HepG2 (cell line): Measurements from ENCODE around the gene CCDC121. TPM values are rescaled to one million over a fixed set of nuclear protein-coding genes. Genes with fewer than 3 reads are reported as not detected.

Source experiments
- ATAC-seq: fragments of 200-7000 bp; cut with Tn5 transposase; 3 replicates; pipeline ENCODE4 v1.9.1; 2020; ENCODE audit warnings: mild to moderate bottlenecking, moderate library complexity
- BruUV-seq: library from RNA; stranded (reverse); fragments of 400-500 nt; replicated peaks from 2 replicates; lab custom pipeline; 2021; lab: Mats Ljungman, UMichigan
- CTCF ChIA-PET: fragments of 300-600 bp; formaldehyde crosslinking; extraction: SDS; loops from one replicate; lab custom pipeline; 2021; ENCODE audit warnings: low total read pairs, inconsistent platforms, low intra/inter-chr PET ratio; lab: Yijun Ruan, JAX
- POLR2A ChIA-PET: fragments of 350-600 bp; sonication (Branson Sonifier 250); formaldehyde crosslinking; loops from one replicate; lab custom pipeline; 2020; ENCODE audit warnings: antibody characterized with exemption, inconsistent platforms; lab: Yijun Ruan, JAX
- DNase-seq: peaks from one replicate; pipeline ENCODE4 v3.0.0-alpha.2; 2015; ENCODE audit warnings: low spot score
- FAIRE-seq: peaks from 3 replicates; lab custom pipeline; 2011; peaks lifted over from hg19 to GRCh38; lab: Jason Lieb, UNC
- H2AFZ ChIP-seq: one replicate; pipeline ENCODE4 v1.6.1; 2011; ENCODE audit warnings: low read length, inconsistent platforms
- H3K27ac ChIP-seq: fragments of 300-600 bp; 3 replicates; pipeline ENCODE4 v1.8.0; 2011; ENCODE audit warnings: mixed run types, mild to moderate bottlenecking, mixed read lengths, low read length, inconsistent platforms; ENCODE audit not compliant: insufficient read depth; ENCODE audit errors: extremely low read length
- H3K27me3 ChIP-seq, 2 experiments: fragments of 200-600 bp in 1 of 2; 2 replicates in 1 of 2; 3 replicates in 1 of 2; pipeline versions ENCODE4 v1.6.0 to v1.8.0; 2011; ENCODE audit warnings: low read length in 2 of 2, mild to moderate bottlenecking in 2 of 2, moderate library complexity in 2 of 2, inconsistent platforms in 1 of 2; ENCODE audit not compliant: insufficient read depth in 2 of 2, control insufficient read depth in 1 of 2
- H3K36me3 ChIP-seq, 2 experiments: fragments of 200-600 bp in 1 of 2; replicated peaks in 1 of 2; 2 replicates in 1 of 2; 3 replicates in 1 of 2; pipeline versions ENCODE4 v1.5.1 to v1.8.0; 2011; ENCODE audit warnings: low read length in 2 of 2, inconsistent platforms in 1 of 2; ENCODE audit not compliant: insufficient read depth in 2 of 2, control insufficient read depth in 1 of 2
- H3K4me1 ChIP-seq: 2 replicates; pipeline ENCODE4 v1.5.1; 2012; ENCODE audit warnings: low read length, inconsistent platforms; ENCODE audit not compliant: insufficient read depth
- H3K4me2 ChIP-seq: 2 replicates; pipeline ENCODE4 v1.6.0; 2011; ENCODE audit warnings: low read depth, low read length, inconsistent platforms
- H3K4me3 ChIP-seq, 3 experiments: fragments of 200-600 bp in 1 of 3; sonication (generic), shearing (Covaris generic) in 1 of 3; replicated peaks in 1 of 3; 2 replicates each; pipeline ENCODE4 v1.5.1; 2011 to 2016; ENCODE audit warnings: low read length in 3 of 3, inconsistent platforms in 2 of 3, low read depth in 2 of 3, mild to moderate bottlenecking in 2 of 3, control low read depth in 1 of 3, mixed read lengths in 1 of 3; ENCODE audit not compliant: insufficient read depth in 1 of 3
- H3K79me2 ChIP-seq: one replicate; pipeline ENCODE4 v1.6.1; 2011; ENCODE audit warnings: low read length, inconsistent platforms; ENCODE audit not compliant: insufficient read depth
- H3K9ac ChIP-seq: 2 replicates; pipeline ENCODE4 v1.6.0; 2011; ENCODE audit warnings: mild to moderate bottlenecking, low read depth, low read length, inconsistent platforms; ENCODE audit not compliant: insufficient read depth
- H3K9me3 ChIP-seq: 2 replicates; pipeline ENCODE4 v1.5.1; 2012; ENCODE audit warnings: mild to moderate bottlenecking, low read length
- H4K20me1 ChIP-seq: 2 replicates; pipeline ENCODE4 v1.6.0; 2011; ENCODE audit warnings: inconsistent platforms, mild to moderate bottlenecking, low read length, moderate library complexity; ENCODE audit not compliant: insufficient read depth
- HMGA1 ChIP-seq: sonication (generic); formaldehyde crosslinking; conservative IDR thresholded peaks from 2 replicates; pipeline ENCODE4 v1.4.0; 2020; ENCODE audit warnings: missing genetic modification reagents
- ISL2 ChIP-seq: sonication (generic); formaldehyde crosslinking; IDR thresholded peaks from 2 replicates; pipeline ENCODE4 v1.5.0; 2020; ENCODE audit warnings: missing genetic modification reagents
- MIER3 ChIP-seq: IDR thresholded peaks from 2 replicates; pipeline ENCODE4 v1.6.1; 2016; ENCODE audit warnings: missing compliant biosample characterization, borderline replicate concordance
- NPAS2 ChIP-seq: sonication (generic); formaldehyde crosslinking; IDR thresholded peaks from 2 replicates; pipeline ENCODE4 v1.8.0; 2022; ENCODE audit warnings: mild to moderate bottlenecking, missing genetic modification reagents, borderline replicate concordance
- POLR2G ChIP-seq: fragments of 200-400 bp; formaldehyde crosslinking; IDR thresholded peaks from 2 replicates; pipeline ENCODE4 v1.6.1; 2018; ENCODE audit warnings: mild to moderate bottlenecking, low read depth, low read length, moderate library complexity
- PRPF4 ChIP-seq: fragments of 200-400 bp; formaldehyde crosslinking; IDR thresholded peaks from 2 replicates; pipeline ENCODE4 v1.6.1; 2016; ENCODE audit warnings: low read length, low read depth; ENCODE audit not compliant: poor library complexity, severe bottlenecking
- RXRA ChIP-seq: sonication (generic); formaldehyde crosslinking; IDR thresholded peaks from 2 replicates; pipeline ENCODE4 v1.5.1; 2020; ENCODE audit warnings: missing genetic modification reagents
- SNAI1 ChIP-seq: sonication (generic); formaldehyde crosslinking; IDR thresholded peaks from 2 replicates; pipeline ENCODE4 v1.5.0; 2020; ENCODE audit warnings: mild to moderate bottlenecking, missing genetic modification reagents, borderline replicate concordance
- ZFY ChIP-seq: sonication (generic); formaldehyde crosslinking; IDR thresholded peaks from 2 replicates; pipeline ENCODE4 v1.4.0; 2020; ENCODE audit warnings: missing genetic modification reagents
- ZMYM3 ChIP-seq: sonication (generic); formaldehyde crosslinking; IDR thresholded peaks from 2 replicates; pipeline ENCODE4 v1.5.1; 2020; ENCODE audit warnings: mild to moderate bottlenecking, missing genetic modification reagents
- ZNF235 ChIP-seq: sonication (generic); formaldehyde crosslinking; IDR thresholded peaks from 2 replicates; pipeline ENCODE4 v1.8.1; 2023; ENCODE audit warnings: mild to moderate bottlenecking, missing genetic modification reagents, borderline replicate concordance
- ZNF724P ChIP-seq: sonication (generic); formaldehyde crosslinking; IDR thresholded peaks from 2 replicates; pipeline ENCODE4 v1.8.0; 2022; ENCODE audit warnings: missing genetic modification reagents, borderline replicate concordance
- ZNF780A ChIP-seq: sonication (generic); formaldehyde crosslinking; IDR thresholded peaks from 2 replicates; pipeline ENCODE4 v1.8.0; 2022; ENCODE audit warnings: mild to moderate bottlenecking, missing genetic modification reagents, moderate library complexity
- ZNF781 ChIP-seq: sonication (generic); formaldehyde crosslinking; IDR thresholded peaks from 2 replicates; pipeline ENCODE4 v1.5.1; 2020; ENCODE audit warnings: borderline replicate concordance, mild to moderate bottlenecking, missing genetic modification reagents; ENCODE audit errors: not compliant biosample characterization
- in situ Hi-C: cut with HindIII; loops from 2 replicates; pipeline ENCODE4 v1.10.0; 2017; ENCODE audit warnings: low pct_unique_long_range_greater_than_20kb; ENCODE audit not compliant: extremely low pct_ligation_motif_present
- intact Hi-C: fragments of 100-400 bp; cut with micrococcal nuclease; formaldehyde crosslinking; loops from one replicate; pipeline ENCODE4 v1.10.0; 2022; ENCODE audit not compliant: unreplicated experiment
- polyA plus RNA-seq, 8 experiments: library from polyadenylated mRNA; depleted of rRNA in 3 of 8; stranded (reverse) in 7 of 8; unstranded in 1 of 8; fragments of >200 nt; fragmentation: Illumina TruSeq in 4 of 8; extraction: Trizol in 4 of 8; gene quantifications; 2 replicates each; pipeline versions ENCODE4 v1.2.1 to v1.2.3, GENCODE V29; 2011 to 2016; ENCODE audit warnings: low read depth in 4 of 8, missing spikeins in 1 of 8, mixed read lengths in 1 of 8; ENCODE audit not compliant: insufficient read depth in 1 of 8
- total RNA-seq, 5 experiments: library from RNA; depleted of rRNA; stranded (reverse); fragments of >200 nt; fragmentation: Illumina TruSeq; extraction: Trizol; gene quantifications; 2 replicates each; pipeline ENCODE4 v1.2.3, GENCODE V29; 2016; ENCODE audit warnings: low read depth in 1 of 5
- TF ChIP-seq, protein P1 (sequence below): IDR thresholded peaks from 2 replicates; pipeline ENCODE4 v1.6.1; 2012; ENCODE audit warnings: low read depth, low read length, improper control_type of control experiment
- TF ChIP-seq, protein P2 (sequence below): sonication (generic); formaldehyde crosslinking; IDR thresholded peaks from 2 replicates; pipeline ENCODE4 v1.4.0; 2020; ENCODE audit warnings: missing genetic modification reagents
- TF ChIP-seq, protein P3 (sequence below): sonication (generic); formaldehyde crosslinking; IDR thresholded peaks from 2 replicates; pipeline ENCODE4 v1.5.0; 2020; ENCODE audit warnings: missing genetic modification reagents, mild to moderate bottlenecking, borderline replicate concordance

The CCDC121 gene
- total and polyA plus RNA-seq, 2 of the 13 experiments (the other 11 are each of a cell fraction or from before 2014, with no cell fraction given) = 1.9 to 3.0 TPM

DNA sequence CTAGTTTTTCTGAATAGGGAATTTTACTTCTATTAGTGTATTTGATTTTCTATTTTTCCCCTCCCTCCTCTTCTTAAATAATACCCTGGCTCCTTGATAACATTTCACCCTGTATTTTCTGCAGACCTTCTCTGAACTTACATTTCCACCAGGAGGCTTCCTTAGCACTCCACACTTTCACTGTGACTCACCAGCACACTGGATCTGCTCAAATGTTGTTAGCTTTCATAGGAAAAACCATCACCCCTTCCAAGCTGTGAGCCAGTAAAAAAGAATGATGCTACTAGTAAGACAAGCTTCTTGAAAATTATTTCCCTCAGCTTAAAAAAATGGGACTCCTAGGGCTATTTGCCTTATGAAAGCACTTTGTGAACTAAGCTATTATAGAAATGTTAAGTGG, 18.5 kb upstream of the CCDC121 start:
- no peaks in the 10 kb centered on the region for H3K27me3 ChIP-seq
- ChIA-PET CTCF (no interaction called here), POLR2A (interaction anchor here (0.6 kb wide), 1 partner anchor 210 kb away, joined by 3 read pairs; no protein-coding TSS in a partner anchor)
- no peak overlapping the region for H3K27ac ChIP-seq
- H4K20me1 ChIP-seq = no peaks in the 10 kb centered on the region
- in situ Hi-C loops = no loop called here
- DNase-seq (no peak), FAIRE-seq (no peak), ATAC-seq (no peak)
- no peak overlapping the region for H2AFZ ChIP-seq
- no peaks in the 10 kb centered on the region for H3K79me2 ChIP-seq
- H3K4me2 ChIP-seq = no peak overlapping the region
- no peaks in the 10 kb centered on the region for H3K9me3 ChIP-seq
- TF ChIP-seq RXRA (CRISPR knock-in tag) (no peak), SNAI1 (CRISPR knock-in tag) (no peak), ZNF780A (CRISPR knock-in tag) (no peak), ZFY (CRISPR knock-in tag) (no peak), NPAS2 (CRISPR knock-in tag) (no peak), ISL2 (CRISPR knock-in tag) (no peak), POLR2G (no peak)
- TF ChIP-seq, protein P1, sequence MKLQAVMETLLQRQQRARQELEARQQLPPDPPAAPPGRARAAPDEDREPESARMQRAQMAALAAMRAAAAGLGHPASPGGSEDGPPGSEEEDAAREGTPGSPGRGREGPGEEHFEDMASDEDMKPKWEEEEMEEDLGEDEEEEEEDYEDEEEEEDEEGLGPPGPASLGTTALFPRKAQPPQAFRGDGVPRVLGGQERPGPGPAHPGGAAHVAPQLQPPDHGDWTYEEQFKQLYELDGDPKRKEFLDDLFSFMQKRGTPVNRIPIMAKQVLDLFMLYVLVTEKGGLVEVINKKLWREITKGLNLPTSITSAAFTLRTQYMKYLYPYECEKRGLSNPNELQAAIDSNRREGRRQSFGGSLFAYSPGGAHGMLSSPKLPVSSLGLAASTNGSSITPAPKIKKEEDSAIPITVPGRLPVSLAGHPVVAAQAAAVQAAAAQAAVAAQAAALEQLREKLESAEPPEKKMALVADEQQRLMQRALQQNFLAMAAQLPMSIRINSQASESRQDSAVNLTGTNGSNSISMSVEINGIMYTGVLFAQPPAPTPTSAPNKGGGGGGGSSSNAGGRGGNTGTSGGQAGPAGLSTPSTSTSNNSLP = no peak
- no peaks in the 10 kb centered on the region for H3K4me1 ChIP-seq
- no peak overlapping the region for H3K4me3 ChIP-seq
- peaks cover 20 to 74% of the 10 kb centered on the region in 2 experiments for H3K36me3 ChIP-seq
- H3K9ac ChIP-seq = no peak overlapping the region
- intact Hi-C loops = no loop called here
- no TSS peak for BruUV-seq

DNA sequence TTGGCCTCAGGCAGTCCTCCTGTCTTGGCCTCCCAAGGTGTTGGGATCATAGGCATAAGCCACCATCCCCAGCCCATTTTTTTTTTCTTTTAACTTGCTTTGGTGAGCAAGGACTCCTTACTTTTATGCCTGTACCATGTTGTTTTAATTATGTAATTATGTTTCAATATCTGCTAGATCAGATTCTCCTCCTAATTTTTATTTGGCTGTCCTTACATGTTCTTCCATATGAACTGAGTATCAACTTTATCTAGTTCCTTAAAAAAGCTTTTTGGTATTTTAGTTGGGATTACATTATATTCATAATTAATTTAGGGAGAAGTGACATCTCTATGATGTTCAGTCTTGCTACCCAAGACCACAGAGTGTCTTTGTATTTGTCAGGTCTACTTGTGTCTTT, 16.4 kb upstream of the CCDC121 start:
- no peaks in the 10 kb centered on the region for H4K20me1 ChIP-seq
- no peak overlapping the region for H3K9ac ChIP-seq
- no TSS peak for BruUV-seq
- DNase-seq (no peak), ATAC-seq (no peak), FAIRE-seq (no peak)
- no peak overlapping the region for H3K27ac ChIP-seq
- H3K9me3 ChIP-seq = no peaks in the 10 kb centered on the region
- POLR2A ChIA-PET = no interaction called here
- no peaks in the 10 kb centered on the region for H3K27me3 ChIP-seq
- no peaks in the 10 kb centered on the region for H3K79me2 ChIP-seq
- intact Hi-C loops = no loop called here
- H2AFZ ChIP-seq = no peak overlapping the region
- CTCF ChIA-PET = no interaction called here
- in situ Hi-C loops = no loop called here
- H3K4me3 ChIP-seq = no peak overlapping the region
- no peaks in the 10 kb centered on the region for H3K4me1 ChIP-seq
- peaks cover 30 to 73% of the 10 kb centered on the region in 2 experiments for H3K36me3 ChIP-seq
- H3K4me2 ChIP-seq = no peak overlapping the region
- no peak for TF ChIP-seq ZNF781 (CRISPR knock-in tag)
- TF ChIP-seq, protein P2, sequence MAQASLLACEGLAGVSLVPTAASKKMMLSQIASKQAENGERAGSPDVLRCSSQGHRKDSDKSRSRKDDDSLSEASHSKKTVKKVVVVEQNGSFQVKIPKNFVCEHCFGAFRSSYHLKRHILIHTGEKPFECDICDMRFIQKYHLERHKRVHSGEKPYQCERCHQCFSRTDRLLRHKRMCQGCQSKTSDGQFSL (CRISPR knock-in tag) = no peak
- no peak for TF ChIP-seq PRPF4
- no peak for TF ChIP-seq ZNF724P (CRISPR knock-in tag)
- no peak for TF ChIP-seq MIER3 (CRISPR knock-in tag)
- TF ChIP-seq ZMYM3 (CRISPR knock-in tag) = no peak
- TF ChIP-seq ZNF235 (CRISPR knock-in tag) = no peak
- TF ChIP-seq HMGA1 (CRISPR knock-in tag) = no peak
- TF ChIP-seq, protein P3, sequence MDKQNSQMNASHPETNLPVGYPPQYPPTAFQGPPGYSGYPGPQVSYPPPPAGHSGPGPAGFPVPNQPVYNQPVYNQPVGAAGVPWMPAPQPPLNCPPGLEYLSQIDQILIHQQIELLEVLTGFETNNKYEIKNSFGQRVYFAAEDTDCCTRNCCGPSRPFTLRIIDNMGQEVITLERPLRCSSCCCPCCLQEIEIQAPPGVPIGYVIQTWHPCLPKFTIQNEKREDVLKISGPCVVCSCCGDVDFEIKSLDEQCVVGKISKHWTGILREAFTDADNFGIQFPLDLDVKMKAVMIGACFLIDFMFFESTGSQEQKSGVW = no peak
